DND-41 (cell line): ENCODE measurements around the gene LRRTM4.
"Not testable (repeated sequence)": the region's sequence is repeated elsewhere in the genome, so short reads cannot be mapped to it uniquely, and the experiment has no call there.

Experiments used
- CTCF ChIP-seq: IDR thresholded peaks from 2 replicates; pipeline ENCODE4 v1.5.1; 2012; ENCODE audit warnings: borderline replicate concordance, low read length, moderate library complexity, mild to moderate bottlenecking; ENCODE audit not compliant: poor library complexity, severe bottlenecking; ENCODE audit errors: extremely low read depth
- EZH2 ChIP-seq: IDR thresholded peaks from 3 replicates; pipeline ENCODE4 v1.6.1; 2012; ENCODE audit warnings: borderline replicate concordance, low read depth, mild to moderate bottlenecking, moderate library complexity, low read length, inconsistent platforms; ENCODE audit not compliant: severe bottlenecking

- TF ChIP-seq CTCF, EZH2: not testable (repeated sequence)
Measured at GRCh38 chr2:77175266-77175780, 346.9 kb downstream of the LRRTM4 start.
